GM19035 (cell line): ENCODE measurements around the gene ZNF133.
A peak's percentile ranks its signal among the peaks of the same experiment; 100 is the strongest.
"Not testable (repeated sequence)": the region's sequence is repeated elsewhere in the genome, so short reads cannot be mapped to it uniquely, and the experiment has no call there.

Source experiments
- ATAC-seq: cut with Tn5 transposase; IDR thresholded peaks from one replicate; pipeline ENCODE4 v1.9.1; 2021; ENCODE audit not compliant: unreplicated experiment

Gene ZNF133

DNA sequence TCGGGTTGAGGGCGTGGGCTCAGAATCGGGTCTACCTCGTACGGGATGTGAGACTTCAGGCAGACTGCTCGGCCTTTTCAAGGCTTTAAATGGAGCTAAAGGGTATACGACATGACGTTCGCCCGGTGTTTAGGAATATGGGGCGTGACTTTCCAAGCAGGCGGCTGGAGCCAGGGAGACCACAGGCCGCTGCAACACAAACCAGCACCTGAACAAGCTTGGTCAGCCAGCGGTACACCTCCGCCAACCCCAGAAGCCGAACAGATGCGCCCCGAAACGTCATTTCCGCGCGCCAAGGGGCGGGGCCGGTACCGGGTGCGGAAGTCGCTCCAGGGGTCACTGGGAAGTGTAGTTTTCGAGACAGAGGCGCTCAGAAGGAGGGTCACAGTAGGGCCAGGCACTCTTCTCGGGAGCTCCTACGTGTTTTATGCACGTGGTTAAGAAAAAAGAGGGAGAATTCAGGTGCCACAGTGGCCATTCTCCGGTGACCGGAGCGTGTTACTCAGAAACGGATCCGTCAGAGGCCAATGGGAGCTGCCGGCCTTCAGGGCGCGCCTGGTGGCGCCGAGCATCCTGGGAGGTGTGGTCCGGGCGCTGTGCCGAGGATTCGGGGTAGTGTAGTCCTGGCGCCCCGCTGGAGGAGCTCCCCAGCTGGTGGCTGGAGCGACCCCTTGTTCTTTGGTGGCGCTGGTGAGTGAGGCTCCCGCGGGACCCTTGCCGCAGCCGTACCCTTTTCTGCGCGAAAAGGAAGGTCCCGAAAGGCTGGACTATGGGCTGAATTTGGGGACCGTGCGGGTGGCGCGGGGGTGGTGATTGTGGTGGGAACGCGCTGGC lies at the start of gene ZNF133:
Gene ZNF133, plus strand, starts transcription at position 613 of the 834 bp plus-strand sequence. CDS start 17,160 bp downstream, outside the sequence.
- ATAC-seq = peak; percentile 97

- no peak for ATAC-seq
These were observed 47.3 kb upstream of the ZNF133 start for GRCh38 chr20:18240997-18241396.

DNA sequence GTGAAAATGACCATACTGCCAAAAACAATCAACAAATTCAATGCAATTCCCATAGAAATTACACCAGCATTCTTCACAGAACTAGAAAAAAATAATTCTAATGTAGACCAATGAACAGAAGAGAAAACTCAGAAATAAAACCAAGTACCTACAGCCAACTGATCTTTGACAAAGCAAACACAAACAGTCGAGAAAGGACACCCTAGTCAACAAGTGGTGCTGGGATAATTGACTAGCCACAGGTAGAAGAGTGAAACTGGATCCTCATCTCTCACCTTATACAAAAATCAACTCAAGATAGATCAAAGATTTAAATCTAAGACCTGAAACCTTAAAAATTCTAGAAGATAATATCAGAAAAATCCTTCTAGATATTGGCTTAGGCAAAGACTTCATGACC lies 44.5 kb upstream of the ZNF133 start:
- no peak for ATAC-seq

DNA sequence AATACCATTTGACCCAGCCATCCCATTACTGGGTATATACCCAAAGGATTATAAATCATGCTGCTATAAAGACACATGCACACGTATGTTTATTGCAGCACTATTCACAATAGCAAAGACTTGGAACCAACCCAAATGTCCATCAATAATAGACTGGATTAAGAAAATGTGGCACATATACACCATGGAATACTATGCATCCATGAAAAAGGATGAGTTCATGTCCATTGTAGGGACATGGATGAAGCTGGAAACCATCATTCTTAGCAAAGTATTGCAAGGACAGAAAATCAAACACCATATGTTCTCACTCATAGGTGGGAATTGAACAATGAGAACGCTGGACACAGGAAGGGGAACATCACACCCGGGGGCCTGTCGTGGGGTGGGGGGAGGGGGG lies 39.8 kb upstream of the ZNF133 start:
- ATAC-seq = not testable (repeated sequence)

- ATAC-seq = no peak
These were observed 38.1 kb upstream of the ZNF133 start for GRCh38 chr20:18250217-18250616.

GRCh38 chr20:18252597-18253451 lies 35.5 kb upstream of the ZNF133 start:
- ATAC-seq = no peak

DNA sequence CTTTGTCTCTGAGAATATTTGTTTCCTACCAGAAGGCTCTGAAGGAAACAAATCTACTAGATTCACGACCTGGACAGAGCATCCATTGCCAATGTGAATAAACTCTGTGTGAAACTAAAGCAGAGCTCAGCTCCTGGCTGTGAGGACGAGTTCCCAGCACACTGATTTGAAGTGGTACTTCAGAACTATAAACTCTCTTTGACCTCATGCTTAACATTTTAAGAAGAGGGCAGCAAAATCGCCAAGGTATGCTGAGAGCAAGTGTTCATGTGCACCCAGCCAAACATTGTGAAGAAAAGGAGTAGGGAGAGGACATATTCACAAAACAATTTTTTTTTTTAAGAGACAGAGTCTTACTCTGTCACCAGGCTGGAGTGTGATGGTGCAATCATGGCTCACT lies 33.7 kb upstream of the ZNF133 start:
- ATAC-seq = no peak

- ATAC-seq = no peak
These were observed 32.8 kb upstream of the ZNF133 start for GRCh38 chr20:18255526-18255925.

DNA sequence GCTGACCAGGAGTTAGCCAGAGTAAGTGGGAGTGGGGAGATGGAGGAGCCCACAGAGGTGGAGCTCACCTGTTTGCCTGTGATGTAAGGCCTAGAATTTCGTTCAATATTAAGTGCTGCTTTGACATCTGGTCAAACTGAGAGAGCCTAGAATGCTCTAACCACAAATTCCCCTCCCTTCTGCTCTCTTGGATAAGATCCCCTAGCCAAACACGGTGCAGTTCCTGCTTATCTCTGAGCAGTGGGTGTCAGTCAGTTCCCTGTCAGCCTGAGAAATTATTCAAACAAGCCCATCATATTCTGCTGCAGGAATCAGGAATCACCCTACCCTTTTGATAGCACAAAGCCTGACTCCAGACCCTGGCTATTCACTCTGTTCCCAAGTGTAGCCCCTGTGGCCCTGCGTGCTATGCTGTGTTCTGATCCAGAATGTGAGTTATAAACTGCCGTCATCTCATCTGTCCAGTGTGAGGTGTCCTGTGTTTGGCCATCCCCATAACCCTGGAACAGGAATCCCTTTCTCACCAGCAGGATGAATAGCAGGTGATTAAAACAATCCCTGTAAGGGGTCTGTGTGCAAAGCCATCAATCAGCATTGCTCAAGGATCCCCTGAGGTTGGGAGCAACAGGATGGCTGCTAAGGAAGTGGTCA lies 31.8 kb upstream of the ZNF133 start:
- ATAC-seq = no peak

GRCh38 chr20:18258126-18258860 lies 30.0 kb upstream of the ZNF133 start:
- ATAC-seq = no peak

GRCh38 chr20:18259730-18260129 lies 28.6 kb upstream of the ZNF133 start:
- no peak for ATAC-seq

- no peak for ATAC-seq
These were observed 24.6 kb upstream of the ZNF133 start for GRCh38 chr20:18263723-18264122.

DNA sequence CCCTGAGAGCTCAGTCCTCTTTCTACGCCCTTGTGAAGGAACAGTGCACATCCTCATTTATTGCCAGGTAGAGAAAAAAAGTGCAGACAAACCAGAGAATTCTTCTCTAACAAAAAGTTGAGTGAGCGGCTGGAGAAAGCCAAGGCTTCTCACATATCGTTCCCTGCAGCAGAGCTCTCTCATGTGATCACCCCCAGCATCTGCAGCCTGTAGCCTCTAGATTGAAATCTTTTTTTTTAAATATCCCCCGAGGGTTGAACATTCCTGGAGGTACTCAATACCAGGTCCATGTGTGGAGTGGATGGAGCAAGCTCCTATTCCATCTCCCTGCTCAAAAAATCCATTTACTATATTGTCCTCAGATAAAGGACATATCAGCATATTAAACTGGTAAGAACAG lies 22.9 kb upstream of the ZNF133 start:
- no peak for ATAC-seq

DNA sequence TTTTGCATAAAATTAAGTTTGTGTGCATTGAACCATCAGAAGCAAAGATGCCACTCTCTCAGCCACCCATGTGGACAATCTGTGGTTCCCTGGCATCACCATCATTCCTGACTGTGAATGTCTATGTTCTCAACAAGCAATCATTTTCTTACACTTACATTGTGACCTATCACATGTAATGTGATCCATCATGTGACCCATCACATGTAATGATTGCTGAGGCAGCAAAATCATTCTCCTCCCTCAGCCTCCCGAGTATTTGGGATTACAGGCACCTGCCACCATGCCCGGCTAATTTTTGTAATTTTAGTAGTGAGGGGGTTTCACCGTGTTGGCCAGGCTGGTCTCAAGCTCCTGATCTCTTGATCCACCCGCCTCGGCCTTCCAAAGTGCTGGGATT lies 22.0 kb upstream of the ZNF133 start:
- ATAC-seq = no peak

GRCh38 chr20:18267815-18268214 lies 20.5 kb upstream of the ZNF133 start:
- ATAC-seq = no peak

- no peak for ATAC-seq
These were observed 17.2 kb upstream of the ZNF133 start for GRCh38 chr20:18271160-18271559.

DNA sequence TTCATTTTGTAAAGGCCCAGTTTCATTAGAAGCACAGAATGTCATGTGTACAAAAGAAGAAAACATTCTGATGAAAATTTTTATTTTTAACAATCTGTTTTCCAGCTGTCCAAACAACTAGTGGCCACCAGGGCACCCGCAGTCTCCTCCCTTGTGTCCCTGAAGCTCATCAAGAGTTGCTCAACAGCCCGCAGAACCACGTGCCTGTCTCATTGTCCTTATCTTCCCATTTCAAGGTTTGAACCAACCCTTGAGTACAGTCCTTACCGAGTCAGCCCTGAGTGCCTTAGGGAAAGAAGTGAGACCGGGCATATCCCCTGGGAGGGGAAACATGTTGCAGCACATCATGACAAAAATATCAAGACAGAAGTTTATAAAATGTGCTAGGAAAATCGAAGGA lies 15.9 kb upstream of the ZNF133 start:
- ATAC-seq = no peak

GRCh38 chr20:18273738-18274137 lies 14.6 kb upstream of the ZNF133 start:
- no peak for ATAC-seq

GRCh38 chr20:18275960-18276359 lies 12.4 kb upstream of the ZNF133 start:
- not testable (repeated sequence) for ATAC-seq

- ATAC-seq = peak; percentile 72
These were observed 11.5 kb upstream of the ZNF133 start for GRCh38 chr20:18276821-18277220.

DNA sequence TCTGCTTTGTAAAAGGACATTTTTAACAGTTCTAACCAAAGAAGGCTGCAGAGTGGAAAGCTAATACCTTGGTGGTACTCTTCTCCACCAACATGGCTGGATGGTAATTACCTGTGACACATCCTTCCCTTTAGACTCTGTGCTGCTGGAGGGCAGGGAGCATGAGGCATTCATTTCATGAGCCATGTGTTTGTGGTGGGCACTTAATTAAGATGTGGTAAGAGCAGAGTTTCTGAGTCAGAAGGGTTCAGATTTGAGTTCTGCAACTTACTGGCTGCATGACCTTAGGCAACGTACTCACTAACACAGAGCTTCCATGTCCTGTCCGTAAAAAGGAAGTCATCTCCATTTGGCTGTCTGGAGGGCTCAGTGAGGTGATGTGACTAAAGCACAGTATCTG lies 9.1 kb upstream of the ZNF133 start:
- ATAC-seq = no peak
